Testis (tissue), 2 donors: ENCODE measurements around the gene DNASE1L3.

ENCODE experiments used
- POLR2A ChIP-seq: fragments of 450-650 bp; IDR thresholded peaks from one replicate; pipeline ENCODE4 v1.6.1; 2017; ENCODE audit warnings: antibody characterized with exemption, mild to moderate bottlenecking, moderate library complexity
- TF ChIP-seq, protein P1 (sequence below), 3 experiments: fragments of 450-650 bp in 2 of 3; fragments of 200-600 bp in 1 of 3; sonication (generic) in 1 of 3; IDR thresholded peaks; one replicate each; pipeline ENCODE4 v1.5.1; 2016 to 2019; ENCODE audit warnings: antibody characterized with exemption in 3 of 3, mild to moderate bottlenecking in 2 of 3, moderate library complexity in 1 of 3

- TF ChIP-seq, protein P1, sequence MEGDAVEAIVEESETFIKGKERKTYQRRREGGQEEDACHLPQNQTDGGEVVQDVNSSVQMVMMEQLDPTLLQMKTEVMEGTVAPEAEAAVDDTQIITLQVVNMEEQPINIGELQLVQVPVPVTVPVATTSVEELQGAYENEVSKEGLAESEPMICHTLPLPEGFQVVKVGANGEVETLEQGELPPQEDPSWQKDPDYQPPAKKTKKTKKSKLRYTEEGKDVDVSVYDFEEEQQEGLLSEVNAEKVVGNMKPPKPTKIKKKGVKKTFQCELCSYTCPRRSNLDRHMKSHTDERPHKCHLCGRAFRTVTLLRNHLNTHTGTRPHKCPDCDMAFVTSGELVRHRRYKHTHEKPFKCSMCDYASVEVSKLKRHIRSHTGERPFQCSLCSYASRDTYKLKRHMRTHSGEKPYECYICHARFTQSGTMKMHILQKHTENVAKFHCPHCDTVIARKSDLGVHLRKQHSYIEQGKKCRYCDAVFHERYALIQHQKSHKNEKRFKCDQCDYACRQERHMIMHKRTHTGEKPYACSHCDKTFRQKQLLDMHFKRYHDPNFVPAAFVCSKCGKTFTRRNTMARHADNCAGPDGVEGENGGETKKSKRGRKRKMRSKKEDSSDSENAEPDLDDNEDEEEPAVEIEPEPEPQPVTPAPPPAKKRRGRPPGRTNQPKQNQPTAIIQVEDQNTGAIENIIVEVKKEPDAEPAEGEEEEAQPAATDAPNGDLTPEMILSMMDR (IDR thresholded peaks at IDR 0.05): no peak
- TF ChIP-seq POLR2A: no peak
These were observed 10.6 kb downstream of the DNASE1L3 start for GRCh38 chr3:58200121-58200709.
